HepG2 (cell line): ENCODE results near the gene GPC2. TPM values are rescaled to one million over a fixed set of nuclear protein-coding genes. Genes with fewer than 3 reads are reported as not detected.

ENCODE experiments used
- FOXA1 ChIP-seq, 2 experiments: fragments of 450-650 bp in 1 of 2; sonication (generic) in 1 of 2; formaldehyde crosslinking in 1 of 2; IDR thresholded peaks; 2 replicates each; pipeline versions ENCODE4 v1.4.0 to v1.6.1; 2016 to 2020; ENCODE audit warnings: missing genetic modification reagents in 1 of 2
- GATAD1 ChIP-seq: IDR thresholded peaks from 2 replicates; pipeline ENCODE4 v1.6.1; 2016; ENCODE audit warnings: missing genetic modification reagents, missing compliant biosample characterization
- GATAD2A ChIP-seq: IDR thresholded peaks from 2 replicates; pipeline ENCODE4 v1.6.1; 2016
- MYPOP ChIP-seq: sonication (generic); formaldehyde crosslinking; IDR thresholded peaks from 2 replicates; pipeline ENCODE4 v1.8.1; 2023; ENCODE audit warnings: mild to moderate bottlenecking, moderate library complexity, missing genetic modification reagents
- NBN ChIP-seq: fragments of 450-650 bp; conservative IDR thresholded peaks from 2 replicates; pipeline ENCODE4 v1.6.1; 2017
- PAXIP1 ChIP-seq: sonication (generic); formaldehyde crosslinking; conservative IDR thresholded peaks from 2 replicates; pipeline ENCODE4 v1.4.0; 2020; ENCODE audit warnings: mild to moderate bottlenecking, missing genetic modification reagents, moderate library complexity
- PRDM10 ChIP-seq: sonication (generic); formaldehyde crosslinking; IDR thresholded peaks from 2 replicates; pipeline ENCODE4 v1.4.0; 2020; ENCODE audit warnings: low read depth, missing genetic modification reagents
- REXO4 ChIP-seq: sonication (generic); formaldehyde crosslinking; IDR thresholded peaks from 2 replicates; pipeline ENCODE4 v1.8.0; 2022; ENCODE audit warnings: missing genetic modification reagents, mild to moderate bottlenecking, borderline replicate concordance
- SIN3A ChIP-seq: IDR thresholded peaks from 2 replicates; pipeline ENCODE4 v1.6.1; 2011; ENCODE audit warnings: low read depth, mild to moderate bottlenecking, control low read depth, low read length, borderline replicate concordance
- SKI ChIP-seq: fragments of 450-650 bp; IDR thresholded peaks from one replicate; pipeline ENCODE4 v1.6.1; 2018; ENCODE audit warnings: mild to moderate bottlenecking; ENCODE audit not compliant: partially characterized antibody
- SP2 ChIP-seq: sonication (generic); formaldehyde crosslinking; IDR thresholded peaks from 2 replicates; pipeline ENCODE4 v1.5.1; 2020; ENCODE audit warnings: mild to moderate bottlenecking, missing genetic modification reagents
- ZGPAT ChIP-seq: IDR thresholded peaks from 2 replicates; pipeline ENCODE4 v1.6.1; 2016; ENCODE audit warnings: mild to moderate bottlenecking
- ZKSCAN8 ChIP-seq: IDR thresholded peaks from 2 replicates; pipeline ENCODE4 v1.6.1; 2016; ENCODE audit warnings: borderline replicate concordance, missing genetic modification reagents, missing compliant biosample characterization
- ZNF317 ChIP-seq: sonication (generic); formaldehyde crosslinking; IDR thresholded peaks from 2 replicates; pipeline ENCODE4 v1.5.0; 2020; ENCODE audit warnings: mild to moderate bottlenecking, missing genetic modification reagents
- ZNF503 ChIP-seq: sonication (generic); formaldehyde crosslinking; IDR thresholded peaks from 2 replicates; pipeline ENCODE4 v1.4.0; 2020; ENCODE audit warnings: missing genetic modification reagents
- ZNF546 ChIP-seq: sonication (generic); formaldehyde crosslinking; conservative IDR thresholded peaks from 2 replicates; pipeline ENCODE4 v1.8.1; 2023; ENCODE audit warnings: mild to moderate bottlenecking, missing genetic modification reagents
- ZNF558 ChIP-seq: sonication (generic); formaldehyde crosslinking; IDR thresholded peaks from 2 replicates; pipeline ENCODE4 v1.9.0; 2022; ENCODE audit warnings: mild to moderate bottlenecking, missing genetic modification reagents, borderline replicate concordance
- ZNF652 ChIP-seq: IDR thresholded peaks from 2 replicates; pipeline ENCODE4 v1.6.1; 2016; ENCODE audit warnings: low read depth, borderline replicate concordance
- ZNF788 ChIP-seq: sonication (generic); formaldehyde crosslinking; IDR thresholded peaks from 2 replicates; pipeline ENCODE4 v1.5.0; 2020; ENCODE audit warnings: mild to moderate bottlenecking, missing genetic modification reagents, borderline replicate concordance
- polyA plus RNA-seq, 8 experiments: library from polyadenylated mRNA; depleted of rRNA in 3 of 8; stranded (reverse) in 7 of 8; unstranded in 1 of 8; fragments of >200 nt; fragmentation: Illumina TruSeq in 4 of 8; extraction: Trizol in 4 of 8; gene quantifications; 2 replicates each; pipeline versions ENCODE4 v1.2.1 to v1.2.3, GENCODE V29; 2011 to 2016; ENCODE audit warnings: low read depth in 4 of 8, missing spikeins in 1 of 8, mixed read lengths in 1 of 8; ENCODE audit not compliant: insufficient read depth in 1 of 8
- total RNA-seq, 5 experiments: library from RNA; depleted of rRNA; stranded (reverse); fragments of >200 nt; fragmentation: Illumina TruSeq; extraction: Trizol; gene quantifications; 2 replicates each; pipeline ENCODE4 v1.2.3, GENCODE V29; 2016; ENCODE audit warnings: low read depth in 1 of 5

The GPC2 gene
- total and polyA plus RNA-seq, 2 of the 13 experiments (the other 11 are each of a cell fraction or from before 2014, with no cell fraction given): 0.64 to 0.78 TPM

- TF ChIP-seq ZGPAT (peak; percentile 49; the same call in 1 of the 2 replicates), ZNF546 (CRISPR knock-in tag) (no peak), FOXA1 (IDR thresholded peaks at IDR 0.05) (no peak), FOXA1 (CRISPR knock-in tag; IDR thresholded peaks at IDR 0.05) (peak; percentile 65; the same call in 1 of the 2 replicates), ZKSCAN8 (no peak), GATAD1 (peak; percentile 34; the same call in 1 of the 2 replicates), SIN3A (peak; percentile 65; the same call in 1 of the 2 replicates), PRDM10 (CRISPR knock-in tag) (0 out of 2 replicates have a peak, but pooled peaks have one; percentile 58), ZNF558 (CRISPR knock-in tag) (no peak), NBN (no peak), ZNF652 (CRISPR knock-in tag) (no peak), PAXIP1 (CRISPR knock-in tag) (peak; percentile 76), MYPOP (CRISPR knock-in tag) (no peak), ZNF317 (CRISPR knock-in tag) (peak; percentile 97), ZNF503 (no peak), GATAD2A (CRISPR knock-in tag) (peak; percentile 63; the same call in 1 of the 2 replicates), SKI (peak; percentile 44), REXO4 (CRISPR knock-in tag) (no peak), ZNF788 (CRISPR knock-in tag) (peak; percentile 79; the same call in 1 of the 2 replicates), SP2 (no peak)
These were observed 55.1 kb downstream of the GPC2 start (continued) for GRCh38 chr7:100122067-100122466.
